Activated naive CD4-positive, alpha-beta T cell treated with anti-CD3 and anti-CD28 coated beads, Interleukin-2, amount 50 U/mL, for 72 hours (primary cell): ENCODE measurements around the gene GAS5. TPM values are rescaled to one million over a fixed set of nuclear protein-coding genes. Genes with fewer than 3 reads are reported as not detected.

Source experiments
- total RNA-seq, 2 donors: library from RNA; stranded (reverse); gene quantifications; one replicate each; pipeline ENCODE4 v1.2.3, GENCODE V29; 2022

Gene GAS5
- total RNA-seq, 2 donors from 2014 or later, result 846 to 962 TPM

Other genes starting within 250 kb of the GAS5 start
- gene TEX50, start 232.7 kb downstream of the GAS5 start, total RNA-seq, result not detected
- not detected for gene ANKRD45, start 198.1 kb downstream of the GAS5 start, total RNA-seq
- gene KLHL20, start 153.0 kb downstream of the GAS5 start, total RNA-seq, result 10 to 100 TPM; 15.5 to 21.4 TPM
- gene DARS2, start 43.3 kb downstream of the GAS5 start, total RNA-seq, result 10 to 100 TPM; 31.1 to 40.7 TPM
- 10 to 100 TPM; 29.5 to 30.4 TPM for gene CENPL, start 43.1 kb downstream of the GAS5 start, total RNA-seq
- 10 to 100 TPM in 1 of 2 donors, 1 to 10 TPM in 1; 9.5 to 21.4 TPM for gene ZBTB37, start 391 bp upstream of the GAS5 start, total RNA-seq
- gene SERPINC1, start 49.3 kb upstream of the GAS5 start, total RNA-seq, result under 1 TPM in 1 of 2 donors, not detected in 1; 0.27 TPM
- 10 to 100 TPM; 27.4 to 50.1 TPM for gene RC3H1, start 154.4 kb upstream of the GAS5 start, total RNA-seq